OCI-LY3 (cell line): Measurements from ENCODE around the gene ZC3H18.

ENCODE experiments used
- H2AFZ ChIP-seq: fragments of 200-600, 300-600 bp; shearing (Covaris generic); 2 replicates; pipeline ENCODE4 v1.6.0; 2014; ENCODE audit warnings: antibody characterized with exemption, low read depth, low read length
- H3K27ac ChIP-seq: fragments of 200-600, 300-600 bp; sonication (generic); 2 replicates; pipeline ENCODE4 v1.5.1; 2014; ENCODE audit warnings: mild to moderate bottlenecking, low read length, moderate library complexity, mixed read lengths
- H3K27me3 ChIP-seq: fragments of 200-600, 300-600 bp; sonication (generic); 2 replicates; pipeline ENCODE4 v1.6.1; 2014; ENCODE audit warnings: low read depth, low read length, mixed read lengths
- H3K36me3 ChIP-seq: fragments of 200-600, 300-600 bp; sonication (generic); replicated peaks from 2 replicates; pipeline ENCODE3; 2014; ENCODE audit warnings: low read depth, low read length, mixed read lengths
- H3K4me1 ChIP-seq: fragments of 300-600, 200-600 bp; sonication (generic); 2 replicates; pipeline ENCODE4 v1.6.1; 2014; ENCODE audit warnings: low read length, mixed read lengths
- H3K4me2 ChIP-seq: fragments of 200-600, 300-600 bp; sonication (generic); 2 replicates; pipeline ENCODE4 v1.6.1; 2014; ENCODE audit warnings: low read length, mixed read lengths
- H3K4me3 ChIP-seq: fragments of 300-600, 200-600 bp; sonication (generic); 2 replicates; pipeline ENCODE4 v1.5.1; 2014; ENCODE audit warnings: antibody characterized with exemption, mild to moderate bottlenecking, low read length, moderate library complexity
- H3K79me2 ChIP-seq: fragments of 300-600, 200-600 bp; shearing (Covaris generic); 2 replicates; pipeline ENCODE4 v1.6.1; 2014; ENCODE audit warnings: mild to moderate bottlenecking, low read length, mixed read lengths
- H3K9ac ChIP-seq: fragments of 300-600, 200-600 bp; shearing (Covaris generic); 2 replicates; pipeline ENCODE4 v1.6.0; 2014; ENCODE audit warnings: mild to moderate bottlenecking, low read length, moderate library complexity
- H3K9me3 ChIP-seq: fragments of 200-600, 300-600 bp; shearing (Covaris generic); 2 replicates; pipeline ENCODE4 v1.6.1; 2014; ENCODE audit warnings: low read length, mixed read lengths; ENCODE audit not compliant: insufficient read depth
- H4K20me1 ChIP-seq: fragments of 200-600, 300-600 bp; sonication (generic); 2 replicates; pipeline ENCODE4 v1.6.1; 2016; ENCODE audit warnings: low read length, mixed read lengths; ENCODE audit not compliant: insufficient read depth
- CTCF ChIP-seq: fragments of 200-600, 300-600 bp; sonication (generic); IDR thresholded peaks from 2 replicates; pipeline ENCODE4 v1.5.1; 2014; ENCODE audit warnings: antibody characterized with exemption, low read length, low read depth
- EZH2phosphoT487 ChIP-seq: fragments of 200-600 bp; shearing (Covaris generic); IDR thresholded peaks from 2 replicates; pipeline ENCODE4 v1.6.1; 2018; ENCODE audit warnings: antibody characterized with exemption, mixed run types, low read depth

The ZC3H18 gene

GRCh38 chr16:88629835-88630234, 59.6 kb downstream of the ZC3H18 start:
- no peaks in the 10 kb centered on the region for H3K9me3 ChIP-seq
- H2AFZ ChIP-seq, result no peak overlapping the region
- peaks cover 5% of the 10 kb centered on the region for H3K27me3 ChIP-seq
- no peak overlapping the region for H3K9ac ChIP-seq
- H3K36me3 ChIP-seq, result peaks cover 19% of the 10 kb centered on the region
- H3K27ac ChIP-seq, result no peak overlapping the region
- H3K4me3 ChIP-seq, result no peak overlapping the region
- H3K4me2 ChIP-seq, result no peak overlapping the region
- peaks cover 18% of the 10 kb centered on the region for H3K4me1 ChIP-seq
- TF ChIP-seq CTCF, result no peak
- no peak for TF ChIP-seq EZH2phosphoT487
- no peaks in the 10 kb centered on the region; the same call in 1 of the 2 replicates for H4K20me1 ChIP-seq
- no peaks in the 10 kb centered on the region for H3K79me2 ChIP-seq

GRCh38 chr16:88630433-88630832, 60.2 kb downstream of the ZC3H18 start:
- no peaks in the 10 kb centered on the region for H4K20me1 ChIP-seq
- peaks cover 24% of the 10 kb centered on the region for H3K4me1 ChIP-seq
- H3K36me3 ChIP-seq, result peaks cover 19% of the 10 kb centered on the region
- no peak overlapping the region for H3K27ac ChIP-seq
- H3K9ac ChIP-seq, result no peak overlapping the region
- no peak overlapping the region for H2AFZ ChIP-seq
- H3K9me3 ChIP-seq, result no peaks in the 10 kb centered on the region
- peaks cover 11% of the 10 kb centered on the region for H3K27me3 ChIP-seq
- TF ChIP-seq CTCF, result no peak
- no peak for TF ChIP-seq EZH2phosphoT487
- H3K4me3 ChIP-seq, result no peak overlapping the region
- H3K4me2 ChIP-seq, result no peak overlapping the region
- no peaks in the 10 kb centered on the region for H3K79me2 ChIP-seq

- Histone ChIP-seq H3K9ac (no peak overlapping the region), H4K20me1 (no peaks in the 10 kb centered on the region), H3K27ac (no peak overlapping the region), H3K4me2 (no peak overlapping the region), H3K36me3 (peaks cover 19% of the 10 kb centered on the region), H3K4me1 (peaks cover 25% of the 10 kb centered on the region), H3K27me3 (peaks cover 16% of the 10 kb centered on the region), H3K79me2 (no peaks in the 10 kb centered on the region), H3K4me3 (no peak overlapping the region), H3K9me3 (no peaks in the 10 kb centered on the region), H2AFZ (no peak overlapping the region)
- TF ChIP-seq CTCF (no peak), EZH2phosphoT487 (no peak)
Observed at GRCh38 chr16:88630941-88631340, 60.7 kb downstream of the ZC3H18 start.

- Histone ChIP-seq H2AFZ (no peak overlapping the region), H3K27me3 (peaks cover 20% of the 10 kb centered on the region), H3K27ac (no peak overlapping the region), H3K4me1 (peaks cover 25% of the 10 kb centered on the region), H3K79me2 (no peaks in the 10 kb centered on the region), H4K20me1 (peaks cover 3% of the 10 kb centered on the region; the same call in 1 of the 2 replicates), H3K4me2 (no peak overlapping the region), H3K4me3 (no peak overlapping the region), H3K9me3 (no peaks in the 10 kb centered on the region), H3K36me3 (peaks cover 19% of the 10 kb centered on the region), H3K9ac (no peak overlapping the region)
- TF ChIP-seq EZH2phosphoT487 (no peak), CTCF (no peak)
Observed at GRCh38 chr16:88631384-88631783, 61.2 kb downstream of the ZC3H18 start.
